Measurements from ENCODE around the gene TEAD4.

Gene TEAD4

DNA sequence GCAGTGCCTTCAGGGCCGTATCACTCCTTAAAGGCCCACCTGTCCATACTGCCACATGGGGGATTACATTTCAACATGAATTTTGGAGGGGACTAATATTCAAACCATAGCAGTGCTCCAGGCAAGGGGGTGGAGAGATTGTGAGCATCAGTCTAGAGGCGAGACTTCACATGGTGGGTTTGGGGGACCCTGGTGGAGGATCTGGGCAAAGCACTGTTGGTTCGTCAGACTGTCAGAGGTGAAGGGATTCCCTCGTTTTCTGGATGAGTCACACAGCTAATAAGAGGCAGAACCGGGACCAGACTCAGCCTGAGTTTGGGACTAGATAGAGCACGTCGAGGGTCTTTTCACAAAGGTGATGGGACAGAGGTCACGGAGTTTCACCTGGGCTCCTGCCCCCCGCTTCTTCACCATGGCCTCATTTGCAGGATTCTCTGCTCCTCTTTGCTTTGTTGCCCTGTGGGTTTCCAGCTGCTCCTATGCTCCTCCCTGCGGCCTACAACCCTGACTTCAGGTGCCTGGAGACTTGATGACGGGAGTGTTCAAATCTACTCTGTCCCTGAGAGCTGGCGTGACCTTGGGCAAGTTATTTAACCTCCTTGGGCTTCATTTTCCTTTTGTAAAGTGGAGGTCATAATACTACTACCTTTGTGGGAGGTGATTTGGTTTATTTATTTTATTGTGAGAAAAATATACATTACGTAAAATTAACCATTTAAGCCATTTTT is 41.5 kb downstream of the TEAD4 start:
- no peak for DNase-seq (ENCODE audit: low read depth in 2 of 3, low spot score in 1 of 3)

DNA sequence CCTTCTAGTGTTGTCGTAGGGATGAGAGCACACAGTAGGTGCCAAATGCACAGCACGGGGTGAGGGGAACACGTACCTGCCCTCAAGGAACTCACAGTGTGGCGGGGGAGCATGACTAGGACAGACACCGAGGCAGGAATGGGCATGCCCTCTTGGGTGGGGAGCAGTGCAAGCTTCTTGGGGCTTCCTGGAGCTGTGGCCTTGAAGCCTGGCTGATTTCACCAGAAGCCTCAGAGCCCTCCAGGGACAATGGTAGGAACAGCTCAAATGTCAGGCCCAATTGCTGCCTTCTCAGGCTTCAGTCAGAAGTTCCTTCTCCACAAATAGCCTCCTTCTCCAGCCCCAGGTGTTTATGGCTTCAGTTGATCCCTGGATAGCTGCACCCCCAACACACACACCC is 43.4 kb downstream of the TEAD4 start:
- DNase-seq (ENCODE audit: low read depth in 2 of 3, low spot score in 1 of 3), result no peak

DNA sequence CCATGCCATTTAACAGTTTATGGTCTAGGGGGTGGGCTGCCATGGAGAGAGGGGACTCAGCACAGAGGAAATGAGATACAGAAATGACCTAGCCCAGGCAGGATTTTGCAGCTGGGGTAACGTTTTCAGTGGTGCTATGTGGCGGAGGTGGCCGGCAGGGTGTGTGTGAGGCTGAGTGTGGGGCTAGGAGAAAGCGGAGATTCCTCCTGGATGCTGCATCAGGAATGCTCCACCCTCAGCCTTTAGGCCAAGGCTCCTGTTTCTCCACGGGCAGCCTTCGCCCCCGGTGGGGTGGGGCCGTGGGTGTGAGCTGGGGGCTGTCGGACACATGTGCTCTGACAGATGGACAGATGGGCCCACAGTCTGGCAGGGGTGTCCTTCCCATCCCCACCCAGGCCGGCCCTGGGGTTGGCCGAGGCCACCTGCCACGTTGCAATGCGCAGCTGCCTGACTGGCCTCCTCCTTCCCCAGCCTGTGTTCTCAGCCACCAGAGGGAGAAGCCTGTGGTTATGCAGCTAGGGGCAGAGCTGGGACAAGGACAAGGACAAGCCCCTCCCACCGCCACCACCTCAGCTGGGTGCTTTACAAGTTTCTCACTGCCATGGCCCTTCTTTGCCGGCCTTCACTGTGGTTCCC is 44.3 kb downstream of the TEAD4 start:
- DNase-seq (ENCODE audit: low read depth in 2 of 3, low spot score in 1 of 3), result no peak

DNA sequence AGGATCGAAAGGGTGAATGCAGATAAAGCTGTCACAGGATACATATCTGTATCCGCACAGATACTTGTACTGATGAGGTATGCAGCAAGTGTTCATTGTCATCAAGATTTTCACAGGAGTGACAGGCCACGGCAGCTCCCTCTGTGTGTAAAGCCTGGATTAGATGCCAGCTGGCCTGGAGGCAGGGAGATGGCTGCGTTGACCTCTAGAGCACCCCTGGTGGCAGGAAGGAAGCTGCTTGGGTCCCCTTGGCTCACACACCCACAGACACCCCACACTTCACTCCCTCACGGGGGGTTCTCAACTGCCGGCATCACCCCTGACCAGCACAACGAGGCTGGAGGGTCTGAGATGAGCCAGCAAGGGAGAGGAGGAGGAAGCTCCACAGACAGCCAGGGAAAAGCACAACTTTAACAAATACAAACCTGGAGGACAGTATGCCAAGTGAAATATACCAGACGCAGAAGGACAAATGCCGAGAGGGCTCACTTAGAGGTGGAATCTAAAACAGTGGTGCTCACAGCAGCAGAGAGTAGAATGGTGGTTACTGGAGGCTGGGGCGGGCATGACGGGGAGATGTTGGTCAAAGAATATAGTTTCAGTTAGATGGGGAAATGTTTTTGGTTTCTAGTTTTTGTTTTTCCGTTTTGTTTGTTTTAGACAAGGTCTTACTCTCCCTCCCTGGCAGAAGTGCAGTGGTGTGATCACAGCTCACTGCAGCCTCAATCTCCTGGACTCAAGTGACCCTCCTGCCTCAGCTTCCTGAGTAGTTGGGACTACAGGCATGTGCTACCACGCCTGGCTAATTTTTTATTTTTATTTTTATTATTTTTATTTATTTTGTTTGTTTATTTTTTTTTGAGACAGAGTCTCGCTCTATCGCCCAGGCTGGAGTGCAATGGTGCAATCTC is 45.7 kb downstream of the TEAD4 start:
- no peak for DNase-seq (ENCODE audit: low read depth in 2 of 3, low spot score in 1 of 3)

DNA sequence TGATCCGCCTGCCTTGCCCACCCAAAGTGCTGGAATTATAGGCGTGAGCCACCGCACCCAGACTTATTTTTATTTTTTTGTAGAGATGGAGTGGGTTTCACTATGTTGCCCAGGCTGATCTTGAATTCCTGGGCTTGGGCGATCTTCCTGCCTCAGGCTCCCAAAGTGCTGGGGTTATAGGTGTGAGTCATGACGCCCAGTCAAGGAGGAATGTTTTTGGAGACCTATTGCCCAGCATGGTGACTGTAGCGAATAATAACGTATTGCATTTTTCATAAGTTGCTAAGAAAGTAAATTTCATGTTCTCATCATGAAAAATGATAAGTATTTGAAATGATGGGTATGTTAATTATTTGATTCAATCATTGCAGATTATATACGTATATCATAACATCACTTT is 46.5 kb downstream of the TEAD4 start:
- no peak for DNase-seq (ENCODE audit: low read depth in 2 of 3, low spot score in 1 of 3)

DNA sequence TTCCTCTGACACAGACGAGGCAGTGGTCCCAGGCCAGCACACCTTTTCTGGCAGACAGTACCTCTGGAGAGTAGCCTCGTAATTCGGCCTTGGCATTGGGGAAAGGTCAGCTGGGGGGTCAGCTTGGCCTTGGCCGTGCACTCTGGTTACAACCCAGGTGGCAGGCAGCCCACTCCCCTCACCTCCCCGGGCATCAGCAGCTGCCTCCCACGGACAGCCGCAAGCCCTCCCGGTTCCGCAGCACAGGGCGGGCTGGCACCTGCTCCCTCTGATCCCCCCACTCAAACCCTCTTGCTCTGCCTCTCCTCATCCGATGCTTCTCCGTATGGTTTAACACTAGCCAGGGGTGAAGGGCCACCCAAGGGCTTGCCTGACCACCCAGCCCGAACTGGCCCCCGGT is 50.6 kb downstream of the TEAD4 start:
- DNase-seq (ENCODE audit: low read depth in 2 of 3, low spot score in 1 of 3), result no peak

DNA sequence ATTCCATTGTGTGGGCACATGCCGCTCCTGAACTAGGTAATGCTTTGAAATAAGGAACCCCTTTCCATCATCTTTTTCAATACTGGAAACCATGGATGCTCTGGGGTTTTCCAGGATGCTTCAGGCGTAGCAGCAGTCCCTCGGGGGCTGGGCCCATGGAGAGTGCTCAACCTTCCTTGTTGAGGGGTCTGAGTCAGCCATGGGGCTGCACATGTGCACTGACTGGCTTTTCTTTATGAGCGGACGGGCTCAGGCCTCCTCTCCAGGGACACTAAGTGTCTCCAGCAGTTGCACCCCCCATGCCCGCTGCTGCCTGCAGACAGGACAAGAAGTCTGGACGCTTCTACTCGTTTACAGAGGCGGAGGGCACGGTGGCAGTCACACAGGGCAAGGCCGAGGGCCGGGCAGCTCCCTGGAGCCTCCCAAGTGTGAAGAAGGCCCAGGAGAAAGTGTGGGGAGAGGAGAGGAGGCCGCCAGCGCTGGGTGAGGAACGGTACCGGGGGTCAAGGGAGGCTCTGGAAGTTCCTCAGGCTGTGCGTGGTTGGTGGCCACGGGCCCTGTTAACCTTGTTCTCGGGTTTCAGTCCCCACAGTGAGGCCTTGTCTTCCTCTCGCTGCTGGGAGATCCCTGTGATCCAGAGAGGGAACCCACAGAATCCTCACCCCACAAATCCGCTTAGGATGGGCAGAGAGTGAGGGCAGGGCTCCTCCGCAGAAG is 51.2 kb downstream of the TEAD4 start:
- DNase-seq (ENCODE audit: low read depth in 2 of 3, low spot score in 1 of 3), result no peak

DNA sequence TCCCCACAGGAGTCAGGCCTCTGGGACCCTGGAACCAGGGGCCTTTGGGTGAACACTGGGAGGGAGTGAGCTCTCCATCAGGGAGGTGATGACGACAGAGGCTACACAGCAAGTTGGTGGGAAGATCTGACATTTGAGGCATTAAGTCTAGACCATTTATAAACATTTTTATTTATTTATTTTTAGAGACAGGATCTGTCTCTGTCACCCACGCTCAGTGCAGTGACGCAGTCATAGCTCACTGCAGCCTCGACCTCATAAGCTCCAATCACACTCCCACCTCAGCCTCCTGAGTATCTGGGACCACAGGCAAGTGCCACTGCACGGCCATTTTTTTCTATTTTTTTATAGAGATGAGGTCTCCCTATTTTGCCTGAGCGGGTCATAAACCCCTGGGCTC is 53.6 kb downstream of the TEAD4 start:
- no peak for DNase-seq (ENCODE audit: low read depth in 2 of 3, low spot score in 1 of 3)

DNA sequence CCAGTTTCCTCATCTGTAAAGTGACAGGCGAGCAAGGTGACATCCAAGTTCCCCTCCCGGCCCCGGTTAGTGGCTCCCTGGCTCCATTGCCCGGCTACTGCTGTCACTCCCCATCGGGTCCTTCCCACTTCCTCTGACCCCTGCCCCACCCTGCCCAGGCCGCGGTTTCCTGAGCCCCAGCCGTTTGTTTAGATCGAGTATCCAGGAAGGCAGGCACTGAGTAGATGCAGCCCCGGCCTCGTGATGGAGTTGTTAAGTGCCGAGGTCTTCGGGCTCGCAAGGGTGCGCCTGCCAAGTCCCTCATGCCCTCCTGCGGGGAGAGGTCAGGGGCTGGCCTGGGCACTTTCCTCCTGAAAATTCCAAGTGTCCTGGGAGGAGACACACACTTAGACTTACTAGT is 55.4 kb downstream of the TEAD4 start:
- DNase-seq (ENCODE audit: low read depth in 2 of 3, low spot score in 1 of 3), result no peak

DNA sequence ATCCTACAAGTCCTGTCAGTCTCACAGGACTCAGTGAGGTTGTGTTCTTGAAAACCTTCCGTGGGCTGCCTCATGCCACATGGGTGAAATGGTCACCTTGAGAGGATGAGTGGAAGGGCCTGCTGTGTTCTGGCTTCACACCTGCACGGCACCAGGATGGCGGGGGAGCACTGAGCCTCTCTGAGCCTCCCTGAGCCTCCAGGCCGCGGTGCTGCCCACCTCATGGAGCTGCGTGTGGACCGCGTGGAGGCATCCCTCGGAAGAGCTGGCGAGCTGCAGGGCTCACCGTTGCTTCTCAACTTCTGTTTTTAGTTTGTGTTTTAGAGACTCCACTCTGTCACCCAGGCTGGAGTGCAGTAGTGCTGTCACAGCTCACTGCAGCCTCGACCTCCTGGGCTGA is 56.2 kb downstream of the TEAD4 start:
- no peak for DNase-seq (ENCODE audit: low read depth in 2 of 3, low spot score in 1 of 3)

DNA sequence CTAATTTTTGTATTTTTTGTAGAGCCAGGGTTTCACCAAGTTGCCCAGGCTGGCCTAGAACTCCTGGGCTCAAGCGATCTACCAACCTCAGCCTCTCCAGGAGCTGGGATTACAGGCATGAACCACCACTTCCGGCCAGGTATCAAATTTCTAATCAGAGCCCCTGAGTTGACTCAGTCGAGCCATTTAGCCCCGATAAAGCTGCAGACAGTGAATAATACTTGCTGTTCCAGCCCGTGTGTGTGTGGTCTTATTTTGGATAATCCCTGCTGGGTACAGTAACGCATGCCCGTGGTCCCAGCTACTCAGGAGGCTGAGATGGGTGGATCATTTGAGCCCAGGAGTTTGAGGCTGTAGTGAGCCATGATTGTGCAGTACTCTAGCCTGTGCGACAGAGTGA is 57.0 kb downstream of the TEAD4 start:
- no peak for DNase-seq (ENCODE audit: low read depth in 2 of 3, low spot score in 1 of 3)

DNA sequence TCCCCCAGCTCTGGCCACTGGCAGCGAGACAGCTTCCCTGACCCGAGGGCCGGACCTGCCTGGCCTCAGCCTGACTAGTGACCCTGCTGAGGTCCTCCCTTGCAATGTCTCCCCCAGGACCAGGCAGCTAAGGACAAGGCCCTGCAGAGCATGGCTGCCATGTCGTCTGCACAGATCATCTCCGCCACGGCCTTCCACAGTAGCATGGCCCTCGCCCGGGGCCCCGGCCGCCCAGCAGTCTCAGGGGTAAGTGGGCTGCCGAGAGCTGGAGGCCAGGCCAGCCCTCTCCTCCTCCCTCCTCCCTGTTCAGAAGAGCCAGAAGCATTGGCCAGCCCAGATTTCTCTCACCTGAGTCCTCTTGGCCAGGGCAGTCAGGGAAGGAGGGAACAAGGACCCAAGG is 58.1 kb downstream of the TEAD4 start:
- no peak for DNase-seq (ENCODE audit: low read depth in 2 of 3, low spot score in 1 of 3)

DNA sequence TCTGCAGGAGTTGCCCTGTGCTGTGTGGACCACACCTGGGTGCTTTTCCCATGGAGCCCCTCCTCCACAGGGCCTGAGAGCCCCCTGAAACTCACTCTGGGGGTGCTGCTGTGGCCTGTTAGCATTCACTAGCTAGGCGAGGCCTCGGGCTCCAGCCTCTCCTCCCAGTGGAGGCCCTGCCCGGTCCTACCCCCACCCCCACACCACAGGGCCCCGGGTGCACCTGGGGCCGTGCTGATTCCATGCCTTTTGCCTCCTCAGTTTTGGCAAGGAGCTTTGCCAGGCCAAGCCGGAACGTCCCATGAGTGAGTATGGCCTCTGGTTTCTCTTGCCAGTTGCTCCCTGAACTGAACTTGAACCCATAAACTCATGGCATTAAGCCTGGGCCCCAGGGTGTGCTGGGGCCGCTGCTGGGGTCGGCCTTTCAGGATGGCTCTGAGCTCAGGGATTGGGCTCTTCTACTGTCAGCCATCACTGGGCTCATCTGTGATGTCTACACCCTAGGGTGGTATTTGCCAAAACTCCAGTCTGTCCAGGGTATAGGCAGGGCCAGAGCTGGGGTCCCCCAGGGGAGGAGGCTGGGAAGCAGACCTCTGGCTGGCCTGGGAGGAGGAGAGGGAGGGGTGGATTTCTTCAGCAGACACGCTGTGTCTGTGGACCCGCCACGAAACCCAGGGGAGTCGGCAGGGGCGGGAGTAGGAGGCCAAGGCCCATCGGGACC is 59.2 kb downstream of the TEAD4 start:
- no peak for DNase-seq (ENCODE audit: low read depth in 2 of 3, low spot score in 1 of 3)

DNA sequence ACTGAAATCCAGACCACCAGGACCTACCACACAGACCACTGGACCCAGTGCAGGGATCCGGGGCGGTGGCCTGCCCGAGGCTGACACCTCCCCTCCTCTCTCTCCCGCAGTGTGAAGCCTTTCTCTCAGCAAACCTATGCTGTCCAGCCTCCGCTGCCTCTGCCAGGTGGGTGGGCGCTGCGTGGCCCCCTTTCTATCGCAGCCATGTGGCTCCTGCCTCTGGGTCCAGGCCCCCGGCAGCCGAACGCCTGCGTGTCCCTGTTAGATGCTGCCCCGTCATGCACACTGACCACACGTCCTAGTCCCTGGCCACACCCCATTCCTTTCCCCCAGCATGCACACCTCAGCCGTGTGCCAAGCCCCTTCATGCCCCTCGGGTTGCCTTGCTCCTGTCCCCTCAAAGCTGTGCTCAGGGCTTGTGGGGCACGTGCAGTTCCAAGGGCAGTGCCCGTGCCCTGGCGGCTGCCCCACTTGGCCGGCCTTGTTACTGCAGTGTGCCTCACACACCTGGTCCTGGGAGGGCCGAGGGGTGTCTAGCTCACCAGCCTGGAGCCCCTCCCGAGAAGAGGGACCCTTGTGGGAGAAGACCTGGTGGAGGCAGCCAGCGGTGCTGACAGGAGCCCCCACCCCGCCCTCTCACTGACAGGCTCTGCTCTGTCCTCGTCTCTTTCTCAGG is 59.9 kb downstream of the TEAD4 start:
- no peak for DNase-seq (ENCODE audit: low read depth in 2 of 3, low spot score in 1 of 3)

DNA sequence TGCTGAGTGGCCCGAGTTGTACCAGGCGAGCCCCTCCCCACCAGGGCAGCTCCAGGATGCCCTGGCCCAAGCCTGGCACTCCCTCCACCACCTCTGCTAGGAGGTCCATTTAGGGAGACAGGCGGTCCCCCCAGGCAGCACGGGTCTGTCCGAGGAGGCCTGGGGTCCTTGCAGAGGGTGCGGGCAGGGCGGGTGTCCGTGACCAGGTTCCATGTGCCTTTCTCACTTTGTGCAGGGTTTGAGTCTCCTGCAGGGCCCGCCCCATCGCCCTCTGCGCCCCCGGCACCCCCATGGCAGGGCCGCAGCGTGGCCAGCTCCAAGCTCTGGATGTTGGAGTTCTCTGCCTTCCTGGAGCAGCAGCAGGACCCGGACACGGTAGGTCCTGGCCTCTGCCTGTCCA is 61.2 kb downstream of the TEAD4 start:
- DNase-seq (ENCODE audit: low read depth in 2 of 3, low spot score in 1 of 3), result no peak

DNA sequence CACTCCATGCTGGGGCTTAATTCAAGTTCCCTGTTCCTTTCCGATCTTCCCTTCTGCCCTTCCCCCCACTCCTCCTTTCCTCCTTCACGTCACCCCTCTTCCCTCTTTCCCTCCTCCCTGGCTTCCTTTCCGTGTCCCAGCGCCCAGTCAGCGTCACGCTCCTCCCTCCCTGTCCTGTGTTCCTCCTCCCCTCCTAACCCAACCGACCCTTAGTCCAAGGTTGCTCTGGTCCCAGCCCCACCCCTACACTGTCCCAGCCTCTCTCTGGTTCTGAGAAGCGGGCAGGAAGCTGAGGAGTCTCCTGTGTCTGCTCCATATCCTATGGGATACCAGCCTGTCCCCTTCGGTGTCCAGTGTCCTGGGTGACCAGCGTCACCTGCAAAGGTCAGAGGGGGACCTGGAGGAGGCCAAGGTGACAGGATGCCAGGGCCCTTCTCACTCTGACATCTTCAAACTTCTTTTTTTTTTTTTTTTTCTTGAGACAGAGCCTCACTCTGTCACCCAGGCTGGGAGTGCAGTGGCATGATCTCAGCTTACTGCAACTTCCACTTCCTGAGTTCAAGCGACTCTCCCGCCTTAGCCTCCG is 61.7 kb downstream of the TEAD4 start:
- no peak for DNase-seq (ENCODE audit: low read depth in 2 of 3, low spot score in 1 of 3)

DNA sequence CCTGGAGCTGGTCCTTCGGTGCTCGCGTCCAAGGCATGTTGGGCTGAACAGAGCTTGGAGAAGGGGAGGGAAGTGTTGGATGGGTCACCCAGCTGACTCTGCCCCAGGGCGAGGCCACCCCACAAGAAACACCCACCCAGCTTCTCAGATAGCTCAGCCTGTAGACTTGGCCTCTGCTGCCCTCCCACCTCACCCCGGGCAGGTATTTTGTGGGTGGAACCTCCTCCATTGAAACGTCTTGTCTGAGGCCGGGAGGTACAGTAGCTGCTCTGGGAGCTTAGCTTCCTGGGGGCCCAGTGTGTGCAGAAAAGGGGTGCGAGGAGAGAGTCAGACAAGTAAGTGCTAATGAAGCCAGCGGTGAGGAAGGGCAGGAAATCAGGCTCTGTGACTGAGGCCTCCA is 63.2 kb downstream of the TEAD4 start:
- DNase-seq (ENCODE audit: low read depth in 2 of 3, low spot score in 1 of 3), result no peak

DNA sequence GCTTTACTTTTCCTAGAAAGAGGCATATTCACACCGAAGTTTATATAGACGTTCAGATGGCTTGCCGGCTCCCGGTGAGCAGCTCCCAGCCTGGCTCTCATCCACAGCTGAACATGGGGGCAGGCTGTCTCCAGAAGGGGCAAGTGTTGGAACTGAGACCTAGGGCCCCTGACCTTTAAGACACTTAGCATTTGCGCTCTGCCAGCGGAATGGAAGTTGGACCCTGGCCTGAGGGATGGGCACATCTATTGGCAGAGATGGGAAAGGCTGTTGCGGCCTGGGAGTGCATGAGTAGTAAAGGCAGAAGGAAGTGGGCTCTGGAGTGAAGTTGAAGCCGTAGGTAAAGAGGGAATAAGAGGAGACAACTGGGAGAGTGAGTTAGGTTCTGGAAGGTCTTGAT is 63.8 kb downstream of the TEAD4 start:
- DNase-seq (ENCODE audit: low read depth in 2 of 3, low spot score in 1 of 3), result no peak

DNA sequence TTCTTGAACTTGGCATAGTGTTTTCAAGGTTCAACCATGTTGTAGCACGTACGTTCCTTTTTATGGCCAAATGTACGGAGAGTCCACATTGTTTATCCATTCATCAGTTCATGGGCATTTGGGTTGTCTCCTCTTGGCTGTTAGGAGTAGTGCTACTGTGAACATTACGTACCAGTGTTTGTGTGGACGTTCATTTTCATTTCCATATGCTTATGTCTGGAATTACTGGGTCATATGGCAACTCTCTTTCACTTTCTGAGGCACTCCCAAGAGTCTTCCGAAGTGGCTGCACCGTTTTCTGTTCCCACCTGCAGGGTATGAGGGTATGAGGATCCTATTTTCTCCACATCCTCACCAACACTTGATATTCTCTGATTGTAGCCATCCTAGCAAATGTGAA is 68.9 kb downstream of the TEAD4 start:
- no peak for DNase-seq (ENCODE audit: low read depth in 2 of 3, low spot score in 1 of 3)

All from stimulated activated CD4-positive, alpha-beta T cell treated with anti-CD3 and anti-CD28 coated beads, Interleukin-12 subunit alpha, Interleukin-12 subunit beta, amount 100 ng/mL, for 48 hours (primary cell).